Stimulated activated CD4-positive, alpha-beta T cell treated with anti-CD3 and anti-CD28 coated beads, Interleukin-2, amount 100 ng/mL, for 48 hours (primary cell): Measurements from ENCODE around the gene DGCR8.
"Not testable (repeated sequence)": the region's sequence is repeated elsewhere in the genome, so short reads cannot be mapped to it uniquely, and the experiment has no call there.

Source experiments
- DNase-seq, 2 donors: peaks; one replicate each; pipeline ENCODE4 v3.0.0-alpha.2; 2020

Gene DGCR8

GRCh38 chr22:20156611-20157429, 76.8 kb downstream of the DGCR8 start:
- peak; percentile 90 to 94 for DNase-seq

DNA sequence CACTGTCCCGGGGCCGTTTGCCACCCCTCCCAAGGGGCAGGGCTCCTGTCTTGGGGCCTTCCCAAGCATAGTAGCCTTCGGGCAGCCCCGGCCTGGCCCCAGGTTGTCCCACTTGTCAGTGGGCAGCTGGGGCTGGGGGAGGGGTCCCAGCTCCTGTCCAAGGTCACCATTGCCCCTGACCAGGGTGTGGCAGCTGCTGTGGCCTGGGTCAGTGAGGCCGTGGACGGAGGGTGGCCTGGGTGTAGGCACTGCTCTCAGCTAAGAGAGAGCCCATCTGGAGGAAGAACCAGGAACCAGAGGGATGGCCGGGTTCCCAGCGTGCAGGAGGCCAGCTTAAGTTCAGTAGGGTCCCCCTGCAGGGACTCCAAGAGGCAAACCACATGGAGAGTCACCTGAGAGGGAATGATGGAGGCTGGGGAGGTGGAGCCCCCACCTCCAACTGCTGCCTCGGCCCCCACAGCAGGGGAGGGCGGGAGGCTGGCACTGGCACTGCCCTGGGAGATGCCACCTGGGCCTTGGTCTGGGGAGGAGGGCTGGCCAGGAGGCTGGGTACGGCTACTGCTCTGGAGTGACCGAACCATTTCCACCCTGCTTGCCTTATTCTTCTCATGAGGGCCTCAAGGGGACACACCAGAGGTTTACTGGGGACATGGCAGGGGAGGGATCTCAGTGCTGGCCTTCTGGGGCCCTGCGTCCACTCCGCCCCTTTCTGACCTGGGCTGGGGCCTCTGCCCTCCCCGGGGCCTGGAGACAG, 77.6 kb downstream of the DGCR8 start:
- no peak for DNase-seq

GRCh38 chr22:20158391-20159036, 78.5 kb downstream of the DGCR8 start:
- no peak for DNase-seq

GRCh38 chr22:20159076-20159475, 79.0 kb downstream of the DGCR8 start:
- DNase-seq = no peak

GRCh38 chr22:20159531-20159930, 79.5 kb downstream of the DGCR8 start:
- DNase-seq = not testable (repeated sequence)

GRCh38 chr22:20160041-20160440, 80.0 kb downstream of the DGCR8 start:
- no peak for DNase-seq
